ENCODE data around the gene VPS26C.
"Not testable (repeated sequence)": the region's sequence is repeated elsewhere in the genome, so short reads cannot be mapped to it uniquely, and the experiment has no call there.

Gene VPS26C

GRCh38 chr21:37267269-37268185 lies at the start of gene VPS26C:
Gene VPS26C (minus strand): TSS chr21:37267334. CDS start chr21:37267294, 40 bp downstream.
- DNase-seq: peak; percentile 99

- not testable (repeated sequence) for DNase-seq
Observed at GRCh38 chr21:37316072-37316471, 48.9 kb upstream of the VPS26C start.

- no peak for DNase-seq
Observed at GRCh38 chr21:37300114-37300751, 33.1 kb upstream of the VPS26C start.

GRCh38 chr21:37297364-37297763 lies 30.2 kb upstream of the VPS26C start:
- no peak for DNase-seq

DNA sequence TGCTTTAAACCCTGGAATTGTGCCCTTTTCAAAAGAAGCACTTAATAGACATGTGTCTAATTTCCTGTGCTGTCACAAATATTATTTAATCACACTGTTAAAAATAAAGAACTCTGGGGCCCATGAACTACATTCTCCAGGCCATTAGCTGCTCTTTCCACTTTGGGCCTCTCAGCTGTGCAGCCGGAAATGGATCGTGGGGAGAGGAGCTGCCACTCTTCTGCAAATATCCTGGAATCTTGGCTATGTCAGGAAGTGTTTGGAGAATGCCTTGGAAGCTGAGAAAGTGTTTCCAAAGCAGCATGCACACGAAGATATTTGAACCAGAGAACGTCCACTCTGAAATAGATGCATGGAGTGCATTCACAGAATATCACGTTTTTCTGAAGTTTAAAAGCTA lies 27.5 kb upstream of the VPS26C start:
- DNase-seq: no peak

- no peak for DNase-seq
Observed at GRCh38 chr21:37292941-37293340, 25.8 kb upstream of the VPS26C start.

- DNase-seq: no peak
Observed at GRCh38 chr21:37292041-37292440, 24.9 kb upstream of the VPS26C start.

DNA sequence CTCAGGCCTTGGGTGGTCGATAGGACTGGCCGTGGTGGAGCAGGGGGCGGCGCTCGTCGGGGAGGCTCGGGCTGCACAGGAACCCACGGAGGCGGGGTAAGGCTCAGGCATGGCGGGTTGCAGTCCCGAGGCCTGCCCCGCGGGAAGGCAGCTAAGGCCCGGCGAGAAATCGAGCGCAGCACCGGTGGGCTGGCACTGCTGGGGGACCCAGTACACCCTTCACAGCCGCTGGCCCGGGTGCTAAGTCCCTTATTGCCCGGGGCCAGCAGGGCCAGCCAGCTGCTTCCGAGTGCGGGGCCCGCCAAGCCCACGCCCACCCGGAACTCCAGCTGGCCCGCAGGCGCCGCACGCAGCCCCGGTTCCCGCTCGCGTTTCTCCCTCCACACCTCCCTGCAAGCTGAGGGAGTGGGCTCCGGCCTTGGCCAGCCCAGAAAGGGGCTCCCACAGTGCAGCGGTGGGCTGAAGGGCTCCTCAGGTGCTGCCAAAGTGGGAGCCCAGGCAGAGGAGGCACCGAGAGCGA lies 16.1 kb upstream of the VPS26C start:
- not testable (repeated sequence) for DNase-seq

DNA sequence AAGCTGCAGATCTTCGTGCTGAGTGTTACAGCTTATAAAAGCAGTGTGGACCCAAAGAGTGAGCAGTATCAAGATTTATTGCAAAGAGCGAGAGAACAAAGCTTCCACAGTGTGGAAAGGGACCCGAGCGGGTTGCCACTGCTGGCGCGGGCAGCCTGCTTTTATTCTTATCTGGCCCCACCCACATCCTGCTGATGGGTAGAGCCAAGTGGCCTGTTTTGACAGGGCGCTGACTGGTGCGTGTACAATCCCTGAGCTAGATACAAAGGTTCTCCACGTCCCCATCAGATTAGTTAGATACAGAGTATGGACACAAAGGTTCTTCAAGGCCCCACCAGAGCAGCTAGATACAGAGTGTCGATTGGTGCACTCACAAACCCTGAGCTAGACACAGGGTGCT lies 15.5 kb upstream of the VPS26C start:
- not testable (repeated sequence) for DNase-seq

GRCh38 chr21:37281993-37282392 lies 14.9 kb upstream of the VPS26C start:
- no peak for DNase-seq

- DNase-seq: no peak
Observed at GRCh38 chr21:37281579-37281978, 14.4 kb upstream of the VPS26C start.

DNA sequence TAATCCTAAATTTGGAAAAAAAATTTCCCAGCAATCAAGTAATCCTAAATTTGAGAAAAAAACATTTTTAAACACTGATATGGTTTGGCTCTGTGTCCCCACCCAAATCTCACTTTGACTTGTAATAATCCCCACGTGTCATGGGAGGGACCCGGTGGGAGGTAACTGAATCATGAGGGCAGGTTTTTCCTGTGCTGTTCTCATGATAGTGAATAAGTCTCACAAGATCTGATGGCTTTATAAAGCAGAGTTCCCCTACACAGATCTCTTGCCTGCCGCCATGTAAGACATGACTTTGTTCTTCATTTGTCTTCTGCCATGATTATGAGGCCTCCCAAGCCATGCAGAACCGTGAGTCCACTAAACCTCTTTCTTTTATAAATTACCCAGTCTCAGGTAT lies 12.1 kb upstream of the VPS26C start:
- DNase-seq: not testable (repeated sequence)

DNA sequence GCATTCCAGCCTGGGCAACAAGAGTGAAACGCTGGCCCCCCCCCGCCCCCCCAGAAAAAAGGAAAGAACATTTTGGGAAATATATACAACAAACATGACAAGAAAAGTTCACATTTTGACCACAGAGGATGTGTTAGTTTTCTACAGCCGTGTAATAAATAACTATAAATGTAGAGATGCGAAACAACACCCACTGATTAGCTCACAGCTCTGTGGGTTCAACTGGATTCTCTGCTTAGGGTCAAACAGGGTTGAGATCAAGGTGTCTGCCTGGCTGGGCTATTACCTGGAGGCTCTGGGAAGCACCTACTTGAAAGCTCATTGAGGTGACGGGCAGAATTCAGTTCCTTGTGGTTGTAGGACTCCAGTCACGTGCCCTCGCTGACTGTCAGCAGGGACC lies 11.1 kb upstream of the VPS26C start:
- no peak for DNase-seq

DNA sequence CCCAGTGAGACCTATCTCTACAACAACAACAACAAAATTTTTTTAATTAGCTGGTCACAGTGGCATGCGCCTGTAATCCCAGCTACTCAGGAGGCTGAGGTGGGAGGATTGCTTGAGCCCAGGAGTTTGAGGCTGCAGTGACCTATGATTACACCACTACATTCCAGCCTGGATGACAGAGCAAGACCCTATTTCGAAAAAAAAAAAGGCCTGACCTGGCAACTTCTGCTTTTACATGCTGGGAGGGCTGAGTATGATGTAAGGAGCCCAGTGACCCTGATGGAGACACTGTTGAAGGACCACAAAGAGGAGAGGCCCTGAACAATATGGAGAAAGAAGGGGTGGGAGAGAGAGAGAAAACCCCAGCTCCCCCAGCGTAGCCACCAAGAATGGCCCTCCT lies 9.2 kb upstream of the VPS26C start:
- DNase-seq: no peak

- no peak for DNase-seq
Observed at GRCh38 chr21:37273911-37274690, 7.0 kb upstream of the VPS26C start.

DNA sequence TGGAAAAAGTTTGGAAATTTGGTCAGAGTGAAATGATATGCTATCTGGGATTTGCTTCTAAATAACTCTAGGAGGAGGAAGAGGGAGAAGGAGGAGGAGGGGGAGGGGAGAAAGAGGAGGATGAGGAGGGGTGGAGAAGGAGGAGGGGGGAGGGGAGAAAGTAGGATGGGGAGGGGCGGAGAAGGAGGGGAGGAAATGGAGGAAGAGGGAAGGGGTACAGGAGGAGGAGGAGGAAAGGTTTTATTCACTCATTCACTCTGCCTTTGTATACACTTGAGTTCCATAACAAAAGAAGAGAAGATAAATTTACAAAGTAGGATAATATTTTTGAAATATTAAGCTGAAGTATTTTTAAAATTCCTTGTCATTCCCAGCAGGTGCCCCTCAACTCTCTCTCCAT lies 6.3 kb upstream of the VPS26C start:
- DNase-seq: no peak

DNA sequence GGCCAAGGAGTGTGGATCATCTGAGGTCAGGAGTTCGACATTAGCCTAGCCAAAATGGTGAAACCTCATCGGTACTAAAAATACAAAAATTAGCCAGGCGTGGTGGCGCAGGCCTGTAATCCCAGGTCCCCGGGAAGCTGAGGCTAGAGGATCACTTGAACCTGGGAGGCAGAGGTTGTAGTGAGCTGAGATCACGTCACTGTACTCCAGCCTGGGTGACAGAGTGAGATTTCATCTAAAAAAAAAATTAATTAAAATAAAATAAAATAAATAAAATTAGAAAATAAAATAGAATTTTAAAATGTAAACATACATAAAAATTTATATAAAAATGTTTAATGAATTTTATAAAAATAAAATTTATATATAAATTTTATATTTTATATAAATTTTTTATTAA lies 5.8 kb upstream of the VPS26C start:
- no peak for DNase-seq

- DNase-seq: no peak
Observed at GRCh38 chr21:37270576-37271365, 3.6 kb upstream of the VPS26C start.

DNA sequence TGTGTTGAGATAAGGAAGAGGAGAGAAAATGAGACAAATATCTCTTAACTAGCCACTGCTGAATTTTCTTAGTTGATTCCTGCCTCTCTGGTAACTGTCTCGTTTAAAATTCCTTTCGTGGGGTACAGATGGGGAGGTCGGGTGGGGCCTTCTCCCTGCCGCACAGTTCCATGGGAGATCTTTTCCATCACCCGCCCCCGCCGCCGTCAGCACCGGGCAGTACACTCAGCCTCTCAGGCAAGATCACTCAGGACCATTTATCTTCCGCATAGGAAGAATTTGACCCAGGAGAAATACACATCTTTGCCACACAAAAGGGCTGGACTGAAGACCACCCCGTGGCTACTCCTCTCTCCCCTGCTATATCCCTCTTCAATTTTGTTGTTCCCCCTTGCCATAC lies 2.3 kb upstream of the VPS26C start:
- DNase-seq: no peak

GRCh38 chr21:37268186-37268503 lies 1.0 kb upstream of the VPS26C start:
- DNase-seq: no peak

GRCh38 chr21:37266515-37267221 lies 466 bp downstream of the VPS26C start:
- no peak for DNase-seq

- no peak for DNase-seq
Observed at GRCh38 chr21:37264808-37265207, 2.3 kb downstream of the VPS26C start.
